Gastroesophageal sphincter (tissue), 3 donors: ENCODE data around the gene FGFR4.

Source experiments
- CTCF ChIP-seq, 4 experiments: fragments of 200-600 bp in 2 of 4; fragments of 450-650 bp in 2 of 4; sonication (generic) in 1 of 4; IDR thresholded peaks; one replicate each; pipeline ENCODE4 v1.5.1; 2017 to 2019; ENCODE audit warnings: antibody characterized with exemption in 4 of 4, mild to moderate bottlenecking in 2 of 4, moderate library complexity in 2 of 4
- EP300 ChIP-seq: sonication (generic); formaldehyde crosslinking; IDR thresholded peaks from one replicate; pipeline ENCODE4 v1.6.1; 2017; ENCODE audit warnings: antibody characterized with exemption, mild to moderate bottlenecking
- POLR2A ChIP-seq, 2 donors: fragments of 450-650 bp; IDR thresholded peaks; one replicate each; pipeline ENCODE4 v1.6.1; 2017; ENCODE audit warnings: antibody characterized with exemption in 2 of 2, mild to moderate bottlenecking in 2 of 2, moderate library complexity in 1 of 2
- POLR2AphosphoS5 ChIP-seq: sonication (generic); formaldehyde crosslinking; IDR thresholded peaks from one replicate; pipeline ENCODE4 v1.6.1; 2017; ENCODE audit warnings: antibody characterized with exemption

- no peak for TF ChIP-seq CTCF (IDR thresholded peaks at IDR 0.05)
- no peak for TF ChIP-seq POLR2AphosphoS5
- TF ChIP-seq POLR2A (IDR thresholded peaks at IDR 0.05) = no peak
- TF ChIP-seq EP300 = no peak
These were observed 19.2 kb downstream of the FGFR4 start for GRCh38 chr5:177105691-177106476.
